IMR-90 (cell line): ENCODE results near the gene CNFN. TPM values are rescaled to one million over a fixed set of nuclear protein-coding genes. Genes with fewer than 3 reads are reported as not detected.

Experiments used
- ATAC-seq: fragments of 200-7000 bp; cut with Tn5 transposase; 2 replicates; pipeline ENCODE4 v1.9.1; 2020; ENCODE audit warnings: low read depth, mild to moderate bottlenecking, moderate library complexity
- BruUV-seq: library from RNA; stranded (reverse); fragments of 400-500 nt; replicated peaks from 2 replicates; lab custom pipeline; 2021; lab: Mats Ljungman, UMichigan
- CTCF ChIA-PET: fragments of 300-600 bp; formaldehyde crosslinking; extraction: SDS; loops from one replicate; lab custom pipeline; 2021; ENCODE audit warnings: antibody characterized with exemption; lab: Yijun Ruan, JAX
- POLR2A ChIA-PET: fragments of 300-600 bp; sonication (Branson Sonifier 250); formaldehyde crosslinking; loops from one replicate; lab custom pipeline; 2022; ENCODE audit warnings: antibody characterized with exemption; ENCODE audit not compliant: unreplicated experiment; lab: Charles Lee
- DNase-seq: peaks from one replicate; pipeline ENCODE4 v3.0.0; 2013
- H2AFZ ChIP-seq: replicated peaks from 2 replicates; pipeline ENCODE3; 2013; ENCODE audit warnings: low read length, mild to moderate bottlenecking; ENCODE audit not compliant: poor library complexity
- H2AK5ac ChIP-seq: 2 replicates; pipeline ENCODE4 v1.6.1; 2013; ENCODE audit warnings: low read depth, low read length, inconsistent platforms
- H2AK9ac ChIP-seq: replicated peaks from 2 replicates; pipeline ENCODE3; 2013; ENCODE audit warnings: mild to moderate bottlenecking, low read depth, low read length, moderate library complexity; ENCODE audit not compliant: poor library complexity
- H2BK120ac ChIP-seq: 2 replicates; pipeline ENCODE4 v1.6.1; 2013; ENCODE audit warnings: low read depth, low read length, inconsistent platforms
- H2BK15ac ChIP-seq: 3 replicates; pipeline ENCODE4 v1.6.1; 2013; ENCODE audit warnings: low read depth, low read length, inconsistent platforms
- H2BK20ac ChIP-seq: 2 replicates; pipeline ENCODE4 v1.6.1; 2013; ENCODE audit warnings: low read depth, mild to moderate bottlenecking, inconsistent platforms, low read length, moderate library complexity
- H2BK5ac ChIP-seq: 2 replicates; pipeline ENCODE4 v1.6.1; 2013; ENCODE audit warnings: mild to moderate bottlenecking, low read depth, low read length, inconsistent platforms; ENCODE audit not compliant: poor library complexity, severe bottlenecking
- H3K14ac ChIP-seq: replicated peaks from 2 replicates; pipeline ENCODE4 v1.6.1; 2013; ENCODE audit warnings: low read depth, low read length, inconsistent platforms
- H3K18ac ChIP-seq: 2 replicates; pipeline ENCODE4 v1.6.1; 2013; ENCODE audit warnings: low read depth, low read length, control low read depth
- H3K23ac ChIP-seq: 2 replicates; pipeline ENCODE4 v1.6.1; 2013; ENCODE audit warnings: low read depth, low read length, inconsistent platforms
- H3K27ac ChIP-seq: 2 replicates; pipeline ENCODE4 v1.5.1; 2013; ENCODE audit warnings: mild to moderate bottlenecking, control low read depth, low read length; ENCODE audit not compliant: insufficient read depth
- H3K27me3 ChIP-seq: 2 replicates; pipeline ENCODE4 v1.6.1; 2013; ENCODE audit warnings: low read length; ENCODE audit not compliant: control insufficient read depth, insufficient read depth
- H3K36me3 ChIP-seq: 2 replicates; pipeline ENCODE4 v1.6.1; 2013; ENCODE audit warnings: low read length, mixed read lengths; ENCODE audit not compliant: control insufficient read depth, insufficient read depth
- H3K4ac ChIP-seq: 2 replicates; pipeline ENCODE4 v1.6.1; 2013; ENCODE audit warnings: low read depth, low read length, inconsistent platforms
- H3K4me1 ChIP-seq: 2 replicates; pipeline ENCODE4 v1.6.1; 2013; ENCODE audit warnings: low read length, mixed read lengths; ENCODE audit not compliant: control insufficient read depth, insufficient read depth
- H3K4me2 ChIP-seq: 2 replicates; pipeline ENCODE4 v1.6.1; 2013; ENCODE audit warnings: low read depth, mild to moderate bottlenecking, control low read depth, low read length, moderate library complexity
- H3K4me3 ChIP-seq: 2 replicates; pipeline ENCODE4 v1.5.1; 2013; ENCODE audit warnings: low read depth, mild to moderate bottlenecking, control low read depth, low read length, moderate library complexity; ENCODE audit not compliant: insufficient read depth
- H3K56ac ChIP-seq: 2 replicates; pipeline ENCODE4 v1.6.1; 2013; ENCODE audit warnings: low read length, inconsistent platforms; ENCODE audit not compliant: insufficient read depth; ENCODE audit errors: extremely low read depth
- H3K79me1 ChIP-seq, 2 experiments: 2 replicates each; pipeline ENCODE4 v1.6.1; 2013; ENCODE audit warnings: low read length in 2 of 2, inconsistent platforms in 1 of 2, low read depth in 1 of 2
- H3K9ac ChIP-seq: 2 replicates; pipeline ENCODE4 v1.6.1; 2013; ENCODE audit warnings: low read depth, low read length, control low read depth
- H3K9me1 ChIP-seq: 2 replicates; pipeline ENCODE4 v1.6.1; 2013; ENCODE audit warnings: low read length, inconsistent platforms; ENCODE audit not compliant: insufficient read depth
- H3K9me3 ChIP-seq: 2 replicates; pipeline ENCODE4 v1.6.1; 2013; ENCODE audit warnings: low read length; ENCODE audit not compliant: control insufficient read depth, insufficient read depth
- H4K20me1 ChIP-seq: 2 replicates; pipeline ENCODE4 v1.6.1; 2013; ENCODE audit warnings: low read length, inconsistent platforms; ENCODE audit not compliant: insufficient read depth
- H4K5ac ChIP-seq: 2 replicates; pipeline ENCODE4 v1.6.1; 2013; ENCODE audit warnings: mild to moderate bottlenecking, low read depth, low read length, control low read depth
- H4K8ac ChIP-seq, 2 experiments: 2 replicates each; pipeline ENCODE4 v1.6.1; 2013; ENCODE audit warnings: low read depth in 2 of 2, low read length in 2 of 2, control low read depth in 1 of 2, inconsistent platforms in 1 of 2
- H4K91ac ChIP-seq: 2 replicates; pipeline ENCODE4 v1.6.1; 2013; ENCODE audit warnings: low read depth, low read length, inconsistent platforms; ENCODE audit not compliant: insufficient read depth
- BHLHE40 ChIP-seq: fragments of 150-350 bp; IDR thresholded peaks from 2 replicates; pipeline ENCODE4 v1.6.1; 2016; ENCODE audit warnings: mild to moderate bottlenecking, low read depth, low read length
- CEBPB ChIP-seq: IDR thresholded peaks from 2 replicates; pipeline ENCODE4 v1.6.1; 2012; ENCODE audit warnings: low read depth, low read length, improper control_type of control experiment
- CHD1 ChIP-seq: IDR thresholded peaks from 2 replicates; pipeline ENCODE4 v1.6.1; 2012; ENCODE audit warnings: low read depth, low read length, improper control_type of control experiment
- CTCF ChIP-seq: conservative IDR thresholded peaks from 2 replicates; pipeline ENCODE4 v1.5.1; 2012; ENCODE audit warnings: mild to moderate bottlenecking, low read depth, low read length, improper control_type of control experiment
- FOS ChIP-seq: fragments of 150-350 bp; IDR thresholded peaks from 2 replicates; pipeline ENCODE4 v1.6.1; 2016; ENCODE audit warnings: low read depth, low read length
- MAFK ChIP-seq: IDR thresholded peaks from 2 replicates; pipeline ENCODE4 v1.6.1; 2012; ENCODE audit warnings: low read depth, low read length, improper control_type of control experiment
- MAZ ChIP-seq: IDR thresholded peaks from 2 replicates; pipeline ENCODE4 v1.6.1; 2012; ENCODE audit warnings: low read depth, mild to moderate bottlenecking, low read length, improper control_type of control experiment, moderate library complexity, borderline replicate concordance
- MXI1 ChIP-seq: IDR thresholded peaks from 2 replicates; pipeline ENCODE4 v1.6.1; 2012; ENCODE audit warnings: low read depth, mild to moderate bottlenecking, low read length, moderate library complexity, borderline replicate concordance
- NFE2L2 ChIP-seq: fragments of 150-350 bp; IDR thresholded peaks from 2 replicates; pipeline ENCODE4 v1.6.1; 2016; ENCODE audit warnings: low read depth, mild to moderate bottlenecking, low read length
- POLR2A ChIP-seq: IDR thresholded peaks from 2 replicates; pipeline ENCODE4 v1.6.1; 2012; ENCODE audit warnings: mild to moderate bottlenecking, low read depth, low read length
- RAD21 ChIP-seq: IDR thresholded peaks from 2 replicates; pipeline ENCODE4 v1.6.1; 2012; ENCODE audit warnings: low read length, improper control_type of control experiment
- RCOR1 ChIP-seq: IDR thresholded peaks from 2 replicates; pipeline ENCODE4 v1.6.1; 2012; ENCODE audit warnings: mild to moderate bottlenecking, low read length, improper control_type of control experiment; ENCODE audit not compliant: insufficient replicate concordance
- RFX5 ChIP-seq: IDR thresholded peaks from 2 replicates; pipeline ENCODE4 v1.8.0; 2012; ENCODE audit warnings: low read depth, mild to moderate bottlenecking, low read length, moderate library complexity
- SMC3 ChIP-seq: fragments of 150-350 bp; IDR thresholded peaks from 2 replicates; pipeline ENCODE4 v1.6.1; 2016; ENCODE audit warnings: low read depth, mild to moderate bottlenecking, antibody characterized with exemption, low read length, moderate library complexity
- USF2 ChIP-seq: fragments of 150-350 bp; IDR thresholded peaks from 2 replicates; pipeline ENCODE4 v1.6.1; 2017; ENCODE audit warnings: mild to moderate bottlenecking, antibody characterized with exemption, low read length, low read depth
- WGBS, 2 experiments: methylation state at CpG; one replicate each; pipeline versions ENCODE4 v1.1.5 to v1.1.7; 2013; ENCODE audit warnings: missing lambda C conversion rate in 2 of 2; ENCODE audit not compliant: insufficient read length in 1 of 2; ENCODE audit errors: extremely low coverage in 2 of 2; 5-methylcytosine and 5-hydroxymethylcytosine counted together
- dilution Hi-C: fragments of 300-500 bp; cut with HindIII; formaldehyde crosslinking; loops from one replicate; pipeline ENCODE4 v1.14.3; 2018; ENCODE audit warnings: low sequenced_read_pairs; ENCODE audit not compliant: unreplicated experiment
- in situ Hi-C: fragments of 300-500 bp; cut with MboI; formaldehyde crosslinking; loops from 3 replicates; pipeline ENCODE4 v1.14.3; 2019; ENCODE audit warnings: low sequenced_read_pairs, inconsistent platforms, mixed read lengths
- intact Hi-C: fragments of 100-400 bp; cut with micrococcal nuclease; formaldehyde crosslinking; loops from 2 replicates; pipeline ENCODE4 v1.10.0; 2022
- polyA plus RNA-seq, 3 experiments: library from polyadenylated mRNA; depleted of rRNA; stranded (reverse); fragments of >200 nt; gene quantifications; 2 replicates each; pipeline ENCODE4 v1.2.3, GENCODE V29; 2012; ENCODE audit warnings: low replicate concordance in 1 of 3
- total RNA-seq: library from RNA; depleted of rRNA; stranded (reverse); fragments of >200 nt; gene quantifications from 2 replicates; pipeline ENCODE4 v1.2.3, GENCODE V29; 2012

Gene CNFN
- total and polyA plus RNA-seq, 2 of the 4 experiments (the other 2 are of a cell fraction) = 1.2 TPM; not detected in 1

- no peaks in the 10 kb centered on the region for H3K79me1 ChIP-seq
- no peak overlapping the region for H3K14ac ChIP-seq
- no peak overlapping the region for H4K91ac ChIP-seq
- 91% methylated on average over 13 of the region's 15 CpGs; no CpG with 5 or more reads in 1 of the 2 experiments for WGBS, 2 experiments
- H3K23ac ChIP-seq = no peak overlapping the region
- H3K4me2 ChIP-seq = no peak overlapping the region
- dilution Hi-C loops (no loop called here), in situ Hi-C loops (no loop called here), intact Hi-C loops (no loop called here)
- H3K36me3 ChIP-seq = peaks cover 15% of the 10 kb centered on the region
- H4K5ac ChIP-seq = no peak overlapping the region
- H2BK120ac ChIP-seq = no peak overlapping the region
- H3K4me1 ChIP-seq = peaks cover 2% of the 10 kb centered on the region; the same call in 1 of the 2 replicates
- H2BK20ac ChIP-seq = no peak overlapping the region
- no peak overlapping the region for H3K27ac ChIP-seq
- H4K8ac ChIP-seq = no peak overlapping the region
- no peaks in the 10 kb centered on the region for H3K27me3 ChIP-seq
- BruUV-seq = no TSS peak
- peaks cover 3% of the 10 kb centered on the region; the same call in 1 of the 2 replicates for H4K20me1 ChIP-seq
- no peak overlapping the region for H2AK5ac ChIP-seq
- H3K9me3 ChIP-seq = no peaks in the 10 kb centered on the region; the same call in 1 of the 2 replicates
- H3K4me3 ChIP-seq = no peak overlapping the region
- peak overlapping the region; percentile 33 for H2AFZ ChIP-seq
- no peak overlapping the region for H3K4ac ChIP-seq
- TF ChIP-seq NFE2L2 = no peak
- no peak for TF ChIP-seq RCOR1
- TF ChIP-seq RFX5 = no peak
- no peak for TF ChIP-seq MAFK
- no peak for TF ChIP-seq POLR2A
- no peak for TF ChIP-seq MXI1
- no peak for TF ChIP-seq RAD21
- no peak for TF ChIP-seq MAZ
- no peak for TF ChIP-seq CHD1
- TF ChIP-seq CTCF = no peak
- TF ChIP-seq BHLHE40 = no peak
- TF ChIP-seq CEBPB = no peak
- no peak for TF ChIP-seq SMC3
- TF ChIP-seq FOS = no peak
- TF ChIP-seq USF2 = no peak
- H3K9ac ChIP-seq = no peak overlapping the region
- DNase-seq = no peak
- ATAC-seq = no peak
- H3K18ac ChIP-seq = no peak overlapping the region
- H2BK5ac ChIP-seq = no peak overlapping the region
- H3K56ac ChIP-seq = no peak overlapping the region
- ChIA-PET CTCF (no interaction called here), POLR2A (no interaction called here)
- H2AK9ac ChIP-seq = peak overlapping the region; percentile 28
- H2BK15ac ChIP-seq = no peak overlapping the region
- peaks cover 6% of the 10 kb centered on the region for H3K9me1 ChIP-seq
Observed at GRCh38 chr19:42368765-42369164, 21.3 kb downstream of the CNFN start.
